Naive B cell (primary cell): ENCODE data around the gene SPIRE2. TPM values are rescaled to one million over a fixed set of nuclear protein-coding genes. Genes with fewer than 3 reads are reported as not detected.
"Not testable (repeated sequence)": the region's sequence is repeated elsewhere in the genome, so short reads cannot be mapped to it uniquely, and the experiment has no call there.

Experiments
- ATAC-seq, 2 donors: fragments of 150-1000 bp; cut with Tn5 transposase; 2 replicates each; pipeline ENCODE4 v1.10.0; 2021; ENCODE audit warnings: low read depth in 2 of 2, mild to moderate bottlenecking in 2 of 2, moderate library complexity in 2 of 2
- DNase-seq: peaks from one replicate; pipeline ENCODE4 v3.0.0; 2022
- H3K27ac Mint-ChIP-seq, 6 donors: one replicate each; pipeline ENCODE4 v1.8.0; 2020 to 2022; ENCODE audit warnings: mild to moderate bottlenecking in 6 of 6, mixed read lengths in 6 of 6, moderate library complexity in 5 of 6, inconsistent platforms in 2 of 6
- H3K27me3 Mint-ChIP-seq, 3 donors: one replicate each; pipeline ENCODE4 v1.8.0; 2021 to 2022; ENCODE audit warnings: mixed read lengths in 3 of 3, mild to moderate bottlenecking in 1 of 3
- H3K36me3 Mint-ChIP-seq, 2 donors: one replicate each; pipeline ENCODE4 v1.8.0; 2020 to 2022; ENCODE audit warnings: mixed read lengths in 2 of 2, inconsistent platforms in 1 of 2, mild to moderate bottlenecking in 1 of 2
- H3K4me1 Mint-ChIP-seq, 3 donors: one replicate each; pipeline ENCODE4 v1.8.0; 2020 to 2022; ENCODE audit warnings: mixed read lengths in 3 of 3, inconsistent platforms in 1 of 3, mild to moderate bottlenecking in 1 of 3, moderate library complexity in 1 of 3
- H3K4me3 Mint-ChIP-seq, 8 donors: one replicate each; pipeline ENCODE4 v1.8.0; 2020 to 2022; ENCODE audit warnings: mild to moderate bottlenecking in 8 of 8, mixed read lengths in 8 of 8, moderate library complexity in 8 of 8, inconsistent platforms in 2 of 8
- H3K9me3 Mint-ChIP-seq, 7 donors: one replicate each; pipeline ENCODE4 v1.8.0; 2020 to 2022; ENCODE audit warnings: mixed read lengths in 7 of 7, mild to moderate bottlenecking in 5 of 7, inconsistent platforms in 2 of 7, moderate library complexity in 1 of 7
- polyA plus RNA-seq, 6 donors: library from polyadenylated mRNA; unstranded; fragments of 300-500 nt; fragmentation: Illumina TruSeq; gene quantifications; one replicate each; pipeline ENCODE4 v1.2.3, GENCODE V29; 2021; ENCODE audit warnings: low read depth in 6 of 6

The SPIRE2 gene, protein sequence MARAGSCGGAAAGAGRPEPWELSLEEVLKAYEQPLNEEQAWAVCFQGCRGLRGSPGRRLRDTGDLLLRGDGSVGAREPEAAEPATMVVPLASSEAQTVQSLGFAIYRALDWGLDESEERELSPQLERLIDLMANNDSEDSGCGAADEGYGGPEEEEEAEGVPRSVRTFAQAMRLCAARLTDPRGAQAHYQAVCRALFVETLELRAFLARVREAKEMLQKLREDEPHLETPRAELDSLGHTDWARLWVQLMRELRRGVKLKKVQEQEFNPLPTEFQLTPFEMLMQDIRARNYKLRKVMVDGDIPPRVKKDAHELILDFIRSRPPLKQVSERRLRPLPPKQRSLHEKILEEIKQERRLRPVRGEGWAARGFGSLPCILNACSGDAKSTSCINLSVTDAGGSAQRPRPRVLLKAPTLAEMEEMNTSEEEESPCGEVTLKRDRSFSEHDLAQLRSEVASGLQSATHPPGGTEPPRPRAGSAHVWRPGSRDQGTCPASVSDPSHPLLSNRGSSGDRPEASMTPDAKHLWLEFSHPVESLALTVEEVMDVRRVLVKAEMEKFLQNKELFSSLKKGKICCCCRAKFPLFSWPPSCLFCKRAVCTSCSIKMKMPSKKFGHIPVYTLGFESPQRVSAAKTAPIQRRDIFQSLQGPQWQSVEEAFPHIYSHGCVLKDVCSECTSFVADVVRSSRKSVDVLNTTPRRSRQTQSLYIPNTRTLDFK
- polyA plus RNA-seq: under 1 TPM in 3 of 6 donors, not detected in 3; 0.09 to 0.57 (median 0.20) TPM

GRCh38 chr16:89828199-89828869 lies at the start of gene SPIRE2:
Gene SPIRE2, plus strand, starts transcription at chr16:89828475. Its CDS starts 76 bp downstream, at chr16:89828551.
- Mint-ChIP-seq H3K27ac (no peak within 1 kb of the TSS), H3K4me3 (peak within 1 kb of the TSS in 7 of 8 donors; percentile 25 to 78 (median 56))

DNA sequence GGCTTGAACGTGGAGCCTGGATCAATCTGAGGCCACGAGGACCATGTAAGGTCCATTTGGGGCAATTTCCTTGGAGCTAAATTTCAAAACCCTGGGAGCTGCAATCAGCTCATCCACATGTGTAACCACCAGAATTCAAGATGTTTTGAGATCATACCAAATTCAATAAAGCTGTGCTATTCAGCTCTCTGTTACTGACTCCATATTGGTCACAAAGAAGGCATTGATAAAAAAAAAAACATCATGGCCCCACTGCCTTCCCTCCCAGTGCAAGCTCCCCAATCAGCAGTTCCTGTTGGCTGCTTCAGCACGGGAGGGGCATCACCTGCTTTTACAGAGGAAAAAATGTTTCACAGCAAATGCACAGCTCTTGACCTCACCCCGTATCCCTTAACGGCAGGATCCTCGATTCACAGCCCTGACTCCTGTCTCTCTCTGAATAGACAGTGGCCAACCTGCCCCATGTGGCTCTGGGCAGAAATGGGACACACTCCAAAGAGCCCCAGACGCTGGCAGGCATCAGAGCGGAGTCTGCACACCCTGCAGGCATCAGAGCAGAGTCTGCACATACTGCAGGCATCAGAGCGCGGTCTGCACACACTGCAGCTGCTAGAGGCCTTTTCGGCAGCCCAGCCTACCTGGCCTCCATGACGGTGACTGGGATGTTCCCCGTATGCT lies 48.9 kb upstream of the SPIRE2 start:
- Mint-ChIP-seq H3K36me3 (peaks cover 0 to under 1% of the 10 kb centered on the region in 2 donors), H3K4me3 (no peak overlapping the region), H3K27ac (peak overlapping the region in 1 of 6 donors; percentile 22), H3K27me3 (no peaks in the 10 kb centered on the region), H3K9me3 (no peaks in the 10 kb centered on the region), H3K4me1 (no peaks in the 10 kb centered on the region)
- no peak for DNase-seq
- no peak for ATAC-seq

More at GRCh38 chr16:89828199-89828869, at the start of gene SPIRE2:
- Mint-ChIP-seq H3K9me3 (no peaks in the 10 kb centered on the region), H3K27me3 (peaks cover 12 to 34% (median 21%) of the 10 kb centered on the region in 3 donors), H3K4me1 (peaks cover 0 to 8% (median 0%) of the 10 kb centered on the region in 3 donors), H3K36me3 (no peaks in the 10 kb centered on the region)
- peak; percentile 91 to 93 for ATAC-seq
- DNase-seq: peak; percentile 71

- Mint-ChIP-seq H3K4me3 (no peak overlapping the region), H3K9me3 (no peaks in the 10 kb centered on the region), H3K27me3 (no peaks in the 10 kb centered on the region), H3K27ac (peak overlapping the region in 1 of 6 donors; percentile 82), H3K36me3 (peaks cover 0 to 5% of the 10 kb centered on the region in 2 donors), H3K4me1 (no peaks in the 10 kb centered on the region)
- no peak for DNase-seq
- no peak for ATAC-seq
Observed at GRCh38 chr16:89779909-89780305, 48.4 kb upstream of the SPIRE2 start.

GRCh38 chr16:89782489-89782888 lies 45.8 kb upstream of the SPIRE2 start:
- peaks cover 0 to 5% of the 10 kb centered on the region in 2 donors for H3K36me3 Mint-ChIP-seq
- H3K9me3 Mint-ChIP-seq: no peaks in the 10 kb centered on the region
- H3K4me3 Mint-ChIP-seq: peak overlapping the region in 1 of 8 donors; percentile 47
- DNase-seq (no peak), ATAC-seq (no peak)
- peaks cover 0 to 3% (median 0%) of the 10 kb centered on the region in 3 donors for H3K4me1 Mint-ChIP-seq
- peak overlapping the region in 1 of 6 donors; percentile 79 for H3K27ac Mint-ChIP-seq
- H3K27me3 Mint-ChIP-seq: no peaks in the 10 kb centered on the region

GRCh38 chr16:89783952-89784351 lies 44.3 kb upstream of the SPIRE2 start:
- not testable (repeated sequence) for DNase-seq, H3K4me3 Mint-ChIP-seq, H3K4me1 Mint-ChIP-seq, ATAC-seq, H3K27me3 Mint-ChIP-seq, H3K27ac Mint-ChIP-seq, H3K36me3 Mint-ChIP-seq, H3K9me3 Mint-ChIP-seq

- DNase-seq (no peak), ATAC-seq (no peak)
- Mint-ChIP-seq H3K9me3 (no peaks in the 10 kb centered on the region), H3K27me3 (no peaks in the 10 kb centered on the region), H3K4me1 (peaks cover 0 to 3% (median 0%) of the 10 kb centered on the region in 3 donors), H3K4me3 (no peak overlapping the region), H3K36me3 (peaks cover 0 to 5% of the 10 kb centered on the region in 2 donors), H3K27ac (no peak overlapping the region)
Observed at GRCh38 chr16:89784406-89784805, 43.9 kb upstream of the SPIRE2 start.

DNA sequence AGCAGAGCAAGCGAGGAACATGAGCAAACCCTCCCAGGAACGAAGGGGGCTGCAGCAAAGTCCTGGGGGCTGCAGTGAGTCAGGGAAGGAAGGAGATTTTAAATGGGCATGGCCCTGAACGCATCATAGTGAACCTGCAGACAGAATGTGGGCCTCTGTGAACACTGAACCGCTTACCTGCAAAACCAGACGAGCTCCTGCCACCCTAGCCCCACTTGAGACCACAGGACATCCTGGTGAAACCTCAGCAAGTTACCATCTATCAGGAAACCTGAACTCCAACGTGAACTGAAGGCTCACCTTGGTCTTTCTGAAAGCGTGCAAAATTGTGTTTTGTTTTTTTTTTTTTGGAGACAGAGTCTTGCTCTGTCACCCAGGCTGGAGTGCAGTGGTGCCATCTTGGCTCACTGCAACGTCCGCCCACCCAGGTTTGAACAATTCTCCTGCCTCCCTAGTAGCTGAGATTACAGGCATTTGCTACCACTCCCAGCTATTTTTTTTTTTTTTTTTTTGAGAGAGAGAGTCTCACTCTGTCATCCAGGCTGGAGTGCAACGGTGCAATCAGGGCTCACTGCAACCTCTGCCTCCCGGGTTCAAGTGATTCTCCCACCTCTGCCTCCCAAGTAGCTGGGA lies 42.6 kb upstream of the SPIRE2 start:
- H3K4me3 Mint-ChIP-seq: no peak overlapping the region
- ATAC-seq: no peak
- peaks cover 0 to 3% (median 0%) of the 10 kb centered on the region in 3 donors for H3K4me1 Mint-ChIP-seq
- peak overlapping the region in 2 of 6 donors; percentile 11 to 49 for H3K27ac Mint-ChIP-seq
- no peaks in the 10 kb centered on the region for H3K27me3 Mint-ChIP-seq
- DNase-seq: no peak
- H3K36me3 Mint-ChIP-seq: peaks cover 0 to 5% of the 10 kb centered on the region in 2 donors
- no peaks in the 10 kb centered on the region for H3K9me3 Mint-ChIP-seq

GRCh38 chr16:89786474-89787364 lies 41.6 kb upstream of the SPIRE2 start:
- Mint-ChIP-seq H3K9me3 (no peaks in the 10 kb centered on the region), H3K36me3 (peaks cover 0 to 5% of the 10 kb centered on the region in 2 donors), H3K4me3 (no peak overlapping the region), H3K27ac (no peak overlapping the region), H3K27me3 (no peaks in the 10 kb centered on the region), H3K4me1 (peaks cover 0 to 3% (median 0%) of the 10 kb centered on the region in 3 donors)
- ATAC-seq (no peak), DNase-seq (no peak)

DNA sequence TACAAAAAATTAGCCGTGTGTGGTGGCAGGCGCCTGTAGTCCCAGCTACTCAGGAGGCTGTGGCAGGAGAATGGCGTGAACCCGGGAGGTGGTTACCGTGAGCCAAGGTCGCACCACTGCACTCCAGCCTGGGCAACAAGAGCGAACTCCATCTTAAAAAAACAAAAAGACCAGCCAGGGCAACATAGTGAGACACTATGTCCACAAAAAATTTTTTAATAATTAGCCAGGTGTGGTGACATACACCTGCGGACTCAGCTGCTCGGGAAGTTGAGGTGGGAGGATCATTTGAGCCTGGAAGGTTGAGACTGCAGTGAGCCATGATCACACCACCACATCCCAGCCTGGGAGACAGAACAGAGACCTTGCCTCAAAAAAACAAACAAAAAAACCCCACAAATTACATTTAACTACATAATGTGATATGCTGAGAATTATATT lies 40.9 kb upstream of the SPIRE2 start:
- Mint-ChIP-seq H3K27ac (no peak overlapping the region), H3K9me3 (no peaks in the 10 kb centered on the region), H3K4me3 (peak overlapping the region in 1 of 8 donors; percentile 30), H3K4me1 (peaks cover 0 to 4% (median 3%) of the 10 kb centered on the region in 3 donors), H3K36me3 (peaks cover 0 to 5% of the 10 kb centered on the region in 2 donors), H3K27me3 (no peaks in the 10 kb centered on the region)
- no peak for DNase-seq
- ATAC-seq: no peak

DNA sequence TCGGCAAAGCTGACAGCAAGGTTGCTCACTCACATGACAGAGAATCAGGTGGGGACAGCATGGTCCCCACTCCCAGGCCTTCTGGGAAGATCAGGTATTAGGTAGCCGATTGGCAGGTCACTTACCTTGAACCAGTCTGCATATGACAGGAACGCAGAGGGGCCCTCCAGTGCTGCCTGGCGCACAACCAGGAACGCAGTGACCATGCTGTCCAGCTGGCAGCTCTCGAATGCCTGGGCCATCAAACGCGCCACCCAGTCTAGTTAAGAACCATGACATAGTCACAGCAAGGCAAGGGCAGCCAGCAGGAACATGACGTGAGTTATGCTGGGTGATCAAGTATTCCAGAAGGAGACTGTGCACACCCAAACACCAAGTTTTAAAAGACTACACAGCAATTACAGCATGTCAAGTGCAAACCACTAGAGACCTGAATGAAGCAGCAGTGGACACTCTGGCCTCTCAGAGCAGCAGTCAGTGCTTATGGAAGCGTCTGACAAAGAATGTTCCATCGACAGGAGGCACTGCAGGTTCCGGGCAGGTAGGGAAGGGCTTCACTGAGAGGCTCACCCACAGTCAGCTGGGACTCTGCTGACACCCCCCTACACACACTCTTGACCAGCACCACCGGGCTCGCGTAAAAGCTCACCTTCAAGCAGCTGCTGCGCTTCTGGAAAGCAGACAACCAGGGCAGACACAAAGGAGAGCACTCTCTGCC lies 36.8 kb upstream of the SPIRE2 start:
- H3K4me1 Mint-ChIP-seq: peaks cover 6 to 11% (median 9%) of the 10 kb centered on the region in 3 donors
- no peak overlapping the region for H3K27ac Mint-ChIP-seq
- no peak overlapping the region for H3K4me3 Mint-ChIP-seq
- no peak for ATAC-seq
- DNase-seq: no peak
- no peaks in the 10 kb centered on the region for H3K36me3 Mint-ChIP-seq
- no peaks in the 10 kb centered on the region for H3K27me3 Mint-ChIP-seq
- no peaks in the 10 kb centered on the region for H3K9me3 Mint-ChIP-seq

- peak overlapping the region in 1 of 6 donors; percentile 49 for H3K27ac Mint-ChIP-seq
- not testable (repeated sequence) for ATAC-seq, H3K9me3 Mint-ChIP-seq, H3K27me3 Mint-ChIP-seq, H3K36me3 Mint-ChIP-seq
- peak; percentile 52 for DNase-seq
- H3K4me1 Mint-ChIP-seq: peaks cover 6 to 11% (median 6%) of the 10 kb centered on the region in 3 donors
- H3K4me3 Mint-ChIP-seq: peak overlapping the region in 1 of 8 donors; percentile 35
Observed at GRCh38 chr16:89793092-89793491, 35.2 kb upstream of the SPIRE2 start.
